Hepatic stellate cell (primary cell): Measurements from ENCODE around the gene TMEM132D.

Experiments
- DNase-seq: peaks from one replicate; pipeline ENCODE4 v3.0.0; 2011; ENCODE audit warnings: low spot score

Gene TMEM132D

DNA sequence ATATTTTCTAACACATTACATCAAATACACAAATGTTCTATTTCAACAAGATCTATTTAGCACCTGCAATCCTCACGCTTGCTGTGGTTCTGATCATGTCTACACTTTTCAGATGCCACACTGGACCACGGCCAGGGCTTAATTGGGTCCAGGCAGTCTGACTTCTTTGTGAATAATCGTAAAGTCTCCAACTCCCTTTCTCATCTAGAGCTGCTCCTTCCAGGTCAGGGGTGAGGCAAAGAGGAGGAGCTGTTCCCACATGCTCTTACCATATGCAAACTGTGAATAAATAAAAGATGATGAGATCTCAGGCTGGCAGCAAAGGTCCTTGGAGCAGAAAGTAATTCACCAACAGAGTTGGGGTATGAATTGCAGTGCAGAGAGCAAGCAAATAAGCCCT, 733.9 kb downstream of the TMEM132D start:
- no peak for DNase-seq

DNA sequence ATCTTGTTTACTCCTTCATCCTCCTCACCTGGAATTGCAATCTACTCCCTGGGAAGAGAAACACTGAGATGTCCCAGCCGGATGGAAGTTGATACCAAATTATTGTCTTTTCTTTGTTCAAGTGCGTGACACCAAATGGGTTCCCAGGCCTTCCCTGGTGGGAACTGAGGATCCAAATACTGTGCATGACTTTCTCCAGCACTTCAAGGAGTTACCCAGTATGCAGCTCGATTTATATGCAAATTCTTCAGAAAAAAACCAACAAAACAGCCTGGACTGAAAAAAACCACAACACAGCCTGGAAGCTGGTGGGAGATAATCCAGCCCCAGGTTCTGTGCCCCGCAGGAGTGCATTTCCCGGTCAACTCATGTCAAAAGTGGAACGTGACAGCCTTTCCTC, 740.0 kb downstream of the TMEM132D start:
- DNase-seq: no peak

DNA sequence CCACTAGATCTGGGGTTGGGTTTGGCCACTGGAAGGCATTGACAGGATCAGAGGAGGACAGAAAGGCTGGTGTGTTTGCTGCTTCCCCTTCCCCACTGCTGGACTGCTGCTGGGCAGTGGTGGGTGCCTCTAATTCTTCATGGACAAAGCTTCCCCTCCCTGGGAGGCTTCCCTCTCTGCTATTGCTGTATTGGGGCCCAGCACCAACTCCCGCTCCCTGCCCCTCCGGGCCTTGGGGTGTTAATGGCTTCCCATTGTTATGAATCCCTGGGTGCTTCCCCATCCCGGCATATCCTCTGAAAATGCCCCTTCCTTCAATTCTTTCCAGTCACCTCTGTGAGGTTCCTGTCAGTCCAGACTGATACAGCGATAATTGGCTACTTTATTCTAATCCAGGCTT, 740.4 kb downstream of the TMEM132D start:
- no peak for DNase-seq

DNA sequence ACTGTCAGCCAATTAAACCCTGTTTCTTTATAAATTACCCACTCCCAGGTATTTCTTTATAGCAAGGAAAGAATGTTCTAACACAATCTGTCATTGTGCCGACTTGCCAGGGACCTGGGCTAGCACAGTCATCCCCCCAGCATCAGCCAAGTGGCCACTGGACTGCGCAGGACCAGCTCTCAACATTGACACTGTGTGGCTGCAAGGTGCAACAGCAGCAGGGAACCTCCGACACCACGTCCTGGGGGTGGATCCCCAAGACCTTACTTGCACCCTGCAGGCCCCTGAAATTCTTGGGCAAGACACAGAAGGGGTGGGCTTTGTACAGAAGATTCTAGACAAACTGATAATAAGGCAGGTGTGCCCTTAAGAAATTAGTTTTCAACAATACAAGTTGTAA, 741.0 kb downstream of the TMEM132D start:
- DNase-seq: no peak

DNA sequence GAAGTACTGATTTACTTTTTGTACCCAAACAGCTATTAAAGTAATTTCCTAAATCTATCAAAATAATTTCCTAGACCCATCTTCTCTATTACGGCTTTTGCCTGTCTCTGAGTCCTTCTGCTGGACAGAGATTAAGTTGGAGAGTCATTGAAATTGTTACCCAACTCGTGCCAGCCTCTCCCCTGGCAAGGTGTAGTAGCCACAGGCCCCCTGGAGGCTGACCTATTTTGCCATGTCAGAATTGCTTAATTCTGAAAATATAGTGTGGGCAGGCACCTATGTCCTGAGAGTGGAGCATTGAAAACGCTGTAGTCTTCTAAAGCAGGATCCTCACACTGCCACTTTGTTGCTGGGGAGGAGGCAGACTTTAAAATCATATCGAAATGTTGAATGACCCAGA, 742.3 kb downstream of the TMEM132D start:
- DNase-seq: no peak

DNA sequence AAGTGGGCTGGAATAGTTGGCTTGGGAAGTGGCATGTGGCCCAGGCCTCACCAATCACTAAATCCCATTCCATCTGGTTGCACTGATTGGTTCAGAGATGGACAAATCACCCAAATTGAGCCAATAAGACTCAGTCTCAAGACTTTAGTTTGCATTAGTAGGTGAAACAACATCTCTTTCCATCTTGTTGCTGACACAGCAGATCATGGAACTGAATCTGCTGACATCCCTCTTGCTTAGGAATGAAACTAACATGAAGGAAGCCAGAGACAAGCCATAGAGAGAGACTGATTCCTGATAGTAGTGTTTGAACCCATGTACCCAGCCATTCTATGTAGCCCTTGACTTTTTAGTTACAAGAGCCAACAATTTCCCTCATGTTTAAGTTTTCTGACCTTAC, 743.5 kb downstream of the TMEM132D start:
- DNase-seq: no peak

DNA sequence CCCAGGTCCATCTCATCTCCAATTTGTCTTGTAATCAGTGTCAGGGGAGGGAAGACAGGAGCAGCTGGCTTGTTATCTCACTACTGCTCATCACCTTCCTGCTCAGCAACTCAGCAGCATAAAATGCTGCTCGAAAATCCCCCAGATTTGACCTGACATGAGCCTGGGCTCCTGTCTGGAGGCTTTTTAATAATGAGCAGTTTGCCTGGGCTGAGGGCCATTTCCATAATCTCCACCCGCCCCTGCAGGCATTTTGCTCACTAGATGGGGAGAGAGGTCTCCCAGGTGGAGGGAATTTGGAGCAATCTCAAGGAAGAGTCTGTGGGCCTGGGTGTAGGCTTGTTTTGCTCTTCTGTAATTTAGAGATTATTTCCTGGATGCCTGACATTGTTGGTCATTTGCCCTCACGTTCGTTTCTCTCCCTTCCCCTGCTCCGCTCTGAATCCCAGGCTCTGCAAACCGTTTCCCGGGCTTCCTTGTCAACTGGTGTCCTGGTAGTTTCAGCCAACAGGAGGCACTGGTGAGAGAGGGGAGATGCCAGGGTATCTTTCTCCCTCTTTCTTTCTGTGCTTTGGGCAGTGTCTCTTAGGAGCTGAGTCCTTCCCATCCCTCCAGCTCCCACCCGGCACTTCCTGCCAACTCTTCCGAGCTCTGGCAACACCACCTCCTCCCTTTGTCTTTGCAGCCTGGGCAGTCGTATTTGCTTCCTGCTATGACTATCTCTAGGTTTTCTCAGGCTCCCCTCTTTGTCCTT, 751.3 kb downstream of the TMEM132D start:
- DNase-seq: no peak

DNA sequence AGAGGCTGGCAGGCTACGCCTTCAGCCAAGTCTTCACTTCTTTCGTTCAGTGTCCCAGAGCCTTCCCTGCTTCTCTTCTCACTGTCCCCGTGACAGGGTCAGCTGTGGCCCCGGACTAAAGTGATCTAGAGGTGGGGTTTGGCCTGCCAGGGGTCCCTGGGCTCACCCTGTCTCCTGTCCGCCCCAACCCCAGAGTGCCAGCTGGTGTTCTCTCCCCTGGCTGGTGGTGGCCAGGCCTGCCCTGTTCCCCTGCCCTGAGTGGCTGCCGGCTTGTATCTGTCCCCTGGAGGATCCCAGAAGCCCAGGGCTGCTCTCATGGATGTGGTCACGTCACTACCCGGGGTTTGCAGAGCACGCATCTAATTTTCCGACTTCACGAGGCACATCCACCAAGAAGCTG, 753.1 kb downstream of the TMEM132D start:
- no peak for DNase-seq

DNA sequence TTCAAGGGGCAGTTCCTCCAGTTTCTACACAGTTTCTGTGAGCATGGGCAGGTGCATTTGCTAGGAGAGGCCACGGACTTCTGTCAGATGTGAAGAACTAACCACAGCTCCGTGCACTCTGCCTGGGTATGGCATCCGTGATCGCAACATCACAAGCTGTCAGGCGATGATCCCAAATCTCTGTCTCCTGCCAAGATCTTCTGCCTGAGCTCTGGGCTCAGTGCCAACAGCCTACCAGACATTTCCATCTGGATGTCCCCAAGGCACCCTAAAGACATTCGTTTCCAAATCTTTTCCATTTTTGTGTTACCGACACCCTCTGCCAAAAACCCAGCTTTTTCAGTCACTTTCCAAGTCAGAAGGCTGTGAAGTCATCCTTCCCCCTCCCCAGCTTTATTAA, 758.4 kb downstream of the TMEM132D start:
- no peak for DNase-seq

DNA sequence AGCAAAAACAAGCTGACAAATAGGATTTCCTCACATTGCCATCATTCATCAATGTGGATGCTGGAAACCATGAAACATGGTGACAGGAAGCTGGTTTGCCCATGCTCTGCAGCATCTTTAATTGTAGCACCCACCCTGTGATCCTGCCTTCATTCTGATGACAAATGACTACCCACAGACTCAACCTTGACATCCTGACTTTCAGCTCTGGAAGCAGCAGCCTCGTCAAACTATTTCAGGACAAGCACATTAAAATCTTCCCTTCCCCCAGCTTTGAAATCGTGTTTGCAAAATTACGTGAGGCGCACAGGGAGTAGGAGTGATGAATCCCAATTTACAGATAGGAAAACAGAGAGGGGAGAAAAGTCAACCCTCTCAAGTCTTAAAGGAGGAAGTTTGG, 765.0 kb downstream of the TMEM132D start:
- DNase-seq: no peak

DNA sequence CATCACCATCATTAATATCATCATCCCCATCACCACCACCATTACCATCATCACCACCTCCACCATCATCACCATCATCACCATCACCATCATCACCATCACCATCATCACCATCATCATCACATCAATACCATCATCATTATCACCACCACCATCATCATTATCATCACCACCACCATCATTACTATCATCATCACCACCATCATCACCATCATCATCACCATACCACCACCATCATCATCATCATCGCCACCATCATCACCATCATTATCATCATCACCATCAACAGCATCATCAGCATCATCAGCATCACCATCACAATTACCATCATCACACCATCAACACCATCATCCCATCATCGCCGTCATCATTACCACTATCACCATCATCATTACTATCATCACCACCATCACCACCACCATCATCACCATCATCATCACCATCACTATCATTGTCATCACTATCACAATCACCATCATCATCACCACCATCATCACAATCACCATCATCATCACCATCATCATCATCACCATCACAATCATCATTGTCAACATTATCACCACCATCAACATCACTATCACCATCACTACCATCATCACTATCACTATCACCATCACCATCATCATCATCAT, 767.0 kb downstream of the TMEM132D start:
- no peak for DNase-seq

DNA sequence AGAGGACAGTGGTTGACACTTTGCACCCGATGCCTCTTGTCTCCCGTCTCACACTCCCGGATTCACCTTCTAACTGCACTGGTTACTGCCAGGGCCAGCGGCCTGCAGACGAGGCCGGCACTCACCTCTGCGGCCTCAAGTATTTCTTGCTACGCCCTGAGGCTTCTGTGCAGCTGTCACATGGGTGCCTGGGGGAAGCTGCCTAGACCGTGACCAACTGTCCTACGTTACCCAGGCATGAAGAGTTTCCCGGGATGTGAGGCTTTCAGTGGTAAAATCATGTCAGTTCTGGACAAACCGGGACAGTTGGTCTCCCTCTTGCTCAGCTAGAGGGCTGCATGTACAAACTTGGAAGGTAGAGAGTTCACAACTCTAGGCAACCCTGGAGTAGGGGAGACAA, 776.1 kb downstream of the TMEM132D start:
- DNase-seq: no peak

DNA sequence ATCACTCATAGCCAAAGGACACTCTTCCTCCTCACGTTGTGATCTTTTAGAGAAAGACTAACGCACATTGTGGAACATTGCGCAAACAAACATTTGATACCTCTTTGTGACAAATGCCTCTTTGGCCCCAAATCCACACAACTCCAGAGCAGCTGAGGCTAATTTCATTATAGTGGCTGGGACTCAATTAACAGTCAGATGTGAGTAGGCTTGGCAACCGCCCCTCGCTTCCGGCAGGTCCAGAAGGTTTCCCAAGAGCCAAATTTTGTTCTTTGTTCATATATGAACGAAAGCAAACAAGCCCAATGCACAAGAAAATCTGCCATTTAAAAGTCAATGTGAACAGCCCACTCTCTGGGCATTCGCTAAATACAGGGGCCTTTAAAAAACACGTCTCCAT, 776.6 kb downstream of the TMEM132D start:
- no peak for DNase-seq

DNA sequence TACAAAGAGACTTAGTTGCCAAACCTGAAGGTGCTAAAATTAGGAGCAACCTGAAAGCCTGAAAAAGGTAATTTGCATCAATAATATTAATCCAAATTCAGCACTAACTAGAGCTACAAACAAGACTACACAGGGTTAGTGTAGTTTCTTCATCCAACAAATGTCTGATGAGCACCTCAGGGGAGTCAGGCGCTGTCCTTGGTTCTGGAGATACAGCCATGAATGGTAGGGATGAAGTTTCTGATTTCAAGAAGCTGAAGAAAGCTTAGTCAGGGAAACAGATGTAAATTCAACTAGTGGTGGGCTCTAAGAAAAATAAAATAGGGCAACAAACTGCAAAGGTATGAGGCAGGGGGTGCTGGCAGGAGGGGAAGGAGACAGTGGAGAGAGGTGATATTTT, 784.3 kb downstream of the TMEM132D start:
- no peak for DNase-seq

DNA sequence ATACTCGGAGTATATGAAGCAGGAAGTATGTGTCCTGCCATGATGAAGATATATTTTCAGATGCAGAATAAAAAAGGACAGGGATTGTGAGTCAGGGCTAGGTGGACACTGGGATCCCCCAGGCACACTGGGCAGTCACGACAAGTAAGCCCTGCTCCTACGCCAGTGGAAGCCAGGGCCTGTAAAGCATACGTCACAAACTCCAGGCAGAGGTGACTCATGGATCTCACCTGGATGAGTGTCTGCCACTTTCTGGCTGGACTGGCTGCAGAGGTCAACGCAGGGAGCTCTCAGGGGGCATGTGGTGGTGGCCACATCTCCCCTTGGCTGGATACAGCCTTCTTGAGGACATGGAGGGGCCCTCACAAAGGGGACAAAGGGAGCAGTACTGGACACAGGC, 788.3 kb downstream of the TMEM132D start:
- no peak for DNase-seq

DNA sequence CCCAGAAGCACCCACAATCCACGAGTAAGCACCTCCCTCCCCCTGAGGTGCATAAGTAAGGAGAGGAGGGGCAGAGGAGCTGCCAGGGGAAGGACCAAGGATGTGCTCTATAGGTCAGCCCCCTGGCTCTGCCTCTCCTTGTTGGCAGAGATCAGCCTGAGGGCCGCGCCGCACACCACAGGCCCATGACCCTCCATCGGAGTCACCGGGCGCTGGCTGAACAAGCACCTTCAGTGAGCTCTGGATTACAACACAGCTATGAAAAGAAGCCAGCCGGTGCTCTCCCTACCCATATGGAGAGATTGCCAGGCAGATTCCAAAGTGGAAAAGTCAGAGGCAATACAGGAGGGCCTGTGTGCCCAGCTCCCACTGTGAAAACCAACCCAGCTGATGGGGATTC, 793.2 kb downstream of the TMEM132D start:
- DNase-seq: no peak

DNA sequence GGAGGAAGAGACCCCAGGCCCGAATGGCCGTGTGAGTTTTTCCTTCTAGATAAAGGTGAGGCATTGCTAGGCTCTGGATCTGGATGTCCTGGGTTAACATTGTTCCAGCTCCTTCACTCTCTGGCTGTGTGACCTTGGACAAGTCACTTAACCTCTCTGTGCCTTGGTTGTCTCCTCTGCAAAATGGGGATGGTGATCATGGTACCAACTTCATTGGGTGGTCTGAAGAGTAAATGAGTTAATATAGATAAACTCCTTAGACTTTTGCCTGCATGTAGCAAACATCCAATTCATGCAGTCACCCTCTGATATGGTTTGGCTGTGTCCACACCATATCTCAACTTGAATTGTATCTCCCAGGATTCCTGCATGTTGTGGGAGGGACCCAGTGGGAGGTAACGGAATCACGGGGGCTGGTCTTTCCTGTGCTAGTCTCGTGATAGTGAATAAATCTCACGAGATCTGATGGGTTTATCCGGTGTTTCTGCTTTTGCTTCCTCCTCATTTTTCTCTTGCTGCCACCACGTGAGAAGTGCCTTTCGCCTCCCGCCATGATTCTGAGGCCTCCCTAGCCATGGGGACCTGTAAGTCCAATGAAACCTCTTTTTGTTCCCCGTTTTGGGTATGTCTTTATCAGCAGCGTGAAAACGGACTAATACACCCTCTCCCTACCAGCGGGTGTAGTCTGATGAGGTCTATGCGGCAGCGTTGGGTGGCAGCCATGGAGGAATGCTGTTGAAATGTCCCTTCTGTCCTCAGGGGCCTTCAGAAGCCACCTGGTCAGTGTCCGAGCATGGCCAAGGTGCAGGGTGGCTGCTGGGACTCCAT, 794.4 kb downstream of the TMEM132D start:
- no peak for DNase-seq

DNA sequence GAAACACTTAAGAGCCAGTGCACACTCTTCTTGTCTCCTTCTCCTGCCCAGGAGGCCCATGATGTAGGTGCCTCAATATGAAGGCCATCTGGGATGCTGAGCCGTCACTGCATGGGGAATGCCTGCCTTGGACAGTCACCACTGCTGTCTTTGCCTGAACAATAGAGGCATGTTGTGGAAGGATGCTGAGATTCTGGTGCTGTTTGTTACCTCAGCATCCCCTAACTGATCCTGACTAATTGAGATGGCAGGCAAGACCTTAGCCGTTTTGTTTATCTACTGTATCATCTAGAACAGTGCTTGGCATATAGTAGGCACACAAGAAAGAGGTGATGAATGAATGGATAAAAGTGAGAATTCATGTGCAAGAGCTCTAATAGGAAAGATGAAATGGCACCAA, 797.1 kb downstream of the TMEM132D start:
- DNase-seq: no peak

DNA sequence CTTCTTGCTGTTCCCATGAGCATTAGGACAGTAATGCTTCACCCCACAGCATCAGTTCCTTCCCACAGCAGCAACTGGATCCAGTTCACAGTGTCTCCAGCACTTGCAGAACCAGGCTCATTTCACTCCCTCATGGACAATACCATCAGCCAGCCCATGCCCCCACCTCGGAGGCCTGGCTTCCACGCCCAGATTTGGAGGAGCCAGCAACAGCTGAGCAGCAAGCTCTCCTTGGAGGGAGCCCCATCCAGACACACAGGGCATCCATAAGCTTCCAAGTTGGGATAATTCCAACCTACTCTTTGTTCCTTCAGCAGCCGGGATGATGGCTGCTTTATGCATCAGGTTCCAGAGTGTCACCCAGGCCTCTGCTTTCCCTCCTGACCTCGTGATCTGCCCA, 800.6 kb downstream of the TMEM132D start:
- no peak for DNase-seq

DNA sequence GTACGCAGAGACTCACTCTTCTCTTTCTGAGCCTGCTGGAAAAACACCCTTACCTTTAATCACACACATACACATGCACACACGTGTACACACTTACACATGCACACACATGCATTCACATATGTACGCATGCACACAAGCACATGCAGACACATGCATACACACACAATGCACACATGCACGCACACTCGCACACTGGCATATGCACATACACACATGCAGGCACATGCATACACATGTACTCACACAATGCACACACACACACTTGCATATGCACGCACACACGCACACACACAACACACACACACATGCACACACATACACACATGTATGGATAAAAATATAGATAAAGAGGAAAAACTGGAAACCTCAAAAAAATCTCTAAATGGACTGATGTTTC, 801.6 kb downstream of the TMEM132D start:
- no peak for DNase-seq

DNA sequence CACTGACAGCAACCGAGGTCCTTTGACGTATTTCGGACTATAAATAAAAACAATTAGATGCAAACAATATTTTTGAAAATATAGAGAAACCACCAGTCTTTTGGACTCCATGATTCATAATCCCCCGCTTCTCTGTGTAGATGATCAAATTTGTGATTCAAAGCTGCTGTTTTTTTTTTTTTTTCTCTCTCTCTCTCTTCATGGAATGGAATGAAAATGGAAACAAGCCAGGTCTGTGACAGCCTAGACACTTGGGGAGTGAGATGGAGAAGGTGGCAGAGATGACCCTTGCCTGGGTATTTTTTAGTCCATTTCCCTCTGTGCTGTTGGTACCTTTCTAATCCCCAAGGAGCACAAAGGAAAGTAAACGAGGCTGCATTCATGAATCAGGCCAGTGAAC, 802.0 kb downstream of the TMEM132D start:
- DNase-seq: no peak

DNA sequence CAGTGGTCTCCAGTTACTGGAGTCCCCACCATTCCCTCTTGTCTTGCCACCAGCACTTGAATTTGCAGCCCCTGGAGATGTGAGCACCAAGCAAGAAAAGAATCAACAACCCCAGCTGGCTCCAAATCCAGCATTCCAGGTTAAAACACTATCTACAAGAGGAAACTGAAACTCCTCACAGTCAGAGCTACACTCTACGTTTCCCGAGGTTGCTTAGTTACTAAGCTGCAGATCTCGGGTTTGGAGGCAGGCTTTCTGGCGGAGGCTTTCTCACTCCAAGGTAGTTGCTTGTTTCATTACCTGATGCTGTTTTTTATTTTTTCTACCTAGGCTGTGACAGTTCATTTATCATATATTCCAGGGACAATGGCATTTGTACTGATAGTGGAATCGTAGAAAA, 802.4 kb downstream of the TMEM132D start:
- DNase-seq: no peak

DNA sequence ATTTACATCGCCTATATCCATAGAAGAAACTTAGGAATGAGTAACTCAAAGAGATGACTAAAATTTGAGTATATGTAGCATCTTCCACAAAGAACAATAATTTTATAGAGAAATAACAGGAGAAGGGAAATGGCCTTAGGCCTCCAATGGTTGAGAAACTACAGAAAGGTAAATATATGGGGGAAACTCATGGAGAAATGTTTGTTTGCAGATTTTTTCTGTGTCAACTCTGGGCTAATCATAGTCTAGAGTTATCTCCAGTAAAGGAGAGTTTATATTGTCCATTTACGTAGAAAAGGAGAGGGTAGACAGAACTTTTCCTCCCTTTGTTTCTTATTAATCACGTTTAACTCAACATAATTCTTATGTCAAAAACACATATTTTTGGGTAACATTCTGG, 806.4 kb downstream of the TMEM132D start:
- DNase-seq: no peak
